CD14-positive monocyte (primary cell): ENCODE results near the gene ATOH8. TPM values are rescaled to one million over a fixed set of nuclear protein-coding genes. Genes with fewer than 3 reads are reported as not detected.

Source experiments
- DNase-seq, 3 donors: peaks; one replicate each; pipeline ENCODE4 v3.0.0-alpha.2; 2011 to 2022
- H2AFZ ChIP-seq: 2 replicates; pipeline ENCODE4 v1.6.0; 2012; ENCODE audit warnings: mild to moderate bottlenecking, low read depth, low read length, inconsistent platforms; ENCODE audit not compliant: insufficient read depth, poor library complexity, severe bottlenecking
- H3K27ac ChIP-seq, 2 donors: 1 replicate in 1 of 2; 2 replicates in 1 of 2; pipeline ENCODE4 v1.5.1; 2012 to 2013; ENCODE audit warnings: low read length in 2 of 2, control low read depth in 1 of 2, inconsistent platforms in 1 of 2, low read depth in 1 of 2, mild to moderate bottlenecking in 1 of 2
- H3K27me3 ChIP-seq, 2 donors: one replicate each; pipeline versions ENCODE4 v1.6.0 to v1.6.1; 2011 to 2013; ENCODE audit warnings: low read length in 2 of 2; ENCODE audit not compliant: control insufficient read depth in 2 of 2, insufficient read depth in 2 of 2
- H3K36me3 ChIP-seq, 2 donors: replicated peaks in 1 of 2; 1 replicate in 1 of 2; 2 replicates in 1 of 2; pipeline versions ENCODE4 v1.5.1 to v1.6.1; 2012 to 2013; ENCODE audit warnings: low read length in 2 of 2, control low read depth in 1 of 2, inconsistent platforms in 1 of 2, mild to moderate bottlenecking in 1 of 2; ENCODE audit not compliant: insufficient read depth in 2 of 2, control insufficient read depth in 1 of 2
- H3K4me1 ChIP-seq, 2 donors: 1 replicate in 1 of 2; 2 replicates in 1 of 2; pipeline versions ENCODE4 v1.5.1 to v1.6.1; 2012 to 2013; ENCODE audit warnings: low read length in 2 of 2, control low read depth in 1 of 2, inconsistent platforms in 1 of 2, mild to moderate bottlenecking in 1 of 2, moderate library complexity in 1 of 2; ENCODE audit not compliant: insufficient read depth in 2 of 2, control insufficient read depth in 1 of 2
- H3K4me2 ChIP-seq: replicated peaks from 2 replicates; pipeline ENCODE3; 2012; ENCODE audit warnings: low read length, moderate library complexity, mild to moderate bottlenecking; ENCODE audit not compliant: poor library complexity, severe bottlenecking; ENCODE audit errors: extremely low read depth
- H3K4me3 ChIP-seq, 3 experiments: fragments of 200-600 bp in 1 of 3; sonication (generic) in 1 of 3; replicated peaks in 1 of 3; 1 replicate in 2 of 3; 2 replicates in 1 of 3; pipeline ENCODE4 v1.5.1; 2011 to 2013; ENCODE audit warnings: low read length in 3 of 3, mild to moderate bottlenecking in 3 of 3, control low read depth in 2 of 3, low read depth in 2 of 3, inconsistent platforms in 1 of 3, moderate library complexity in 1 of 3
- H3K79me2 ChIP-seq: 2 replicates; pipeline ENCODE4 v1.6.0; 2012; ENCODE audit warnings: mild to moderate bottlenecking, control low read depth, inconsistent platforms, low read length, moderate library complexity; ENCODE audit not compliant: insufficient read depth
- H3K9ac ChIP-seq: 2 replicates; pipeline ENCODE4 v1.6.0; 2017; ENCODE audit warnings: low read length, mild to moderate bottlenecking; ENCODE audit not compliant: insufficient read depth, poor library complexity, severe bottlenecking
- H3K9me3 ChIP-seq, 2 donors: replicated peaks in 1 of 2; 1 replicate in 1 of 2; 2 replicates in 1 of 2; pipeline versions ENCODE4 v1.5.1 to v1.6.1; 2012 to 2013; ENCODE audit warnings: low read length in 2 of 2, control low read depth in 1 of 2; ENCODE audit not compliant: control insufficient read depth in 1 of 2, insufficient read depth in 1 of 2
- H4K20me1 ChIP-seq: 2 replicates; pipeline ENCODE4 v1.6.0; 2012; ENCODE audit warnings: mild to moderate bottlenecking, low read length, control low read depth, moderate library complexity; ENCODE audit not compliant: insufficient read depth
- H3K27ac Mint-ChIP-seq, 7 donors: one replicate each; pipeline ENCODE4 v1.8.0; 2020; ENCODE audit warnings: mild to moderate bottlenecking in 7 of 7, mixed read lengths in 7 of 7, moderate library complexity in 6 of 7, inconsistent platforms in 2 of 7
- H3K27me3 Mint-ChIP-seq, 3 donors: one replicate each; pipeline ENCODE4 v1.8.0; 2021 to 2022; ENCODE audit warnings: low read depth in 3 of 3, mild to moderate bottlenecking in 3 of 3, mixed read lengths in 3 of 3, moderate library complexity in 3 of 3, inconsistent platforms in 1 of 3
- H3K36me3 Mint-ChIP-seq, 2 donors: one replicate each; pipeline ENCODE4 v1.8.0; 2020; ENCODE audit warnings: mixed read lengths in 2 of 2, inconsistent platforms in 1 of 2, mild to moderate bottlenecking in 1 of 2
- H3K4me1 Mint-ChIP-seq: one replicate; pipeline ENCODE4 v1.8.0; 2020; ENCODE audit warnings: mild to moderate bottlenecking, mixed read lengths
- H3K4me3 Mint-ChIP-seq, 2 donors: one replicate each; pipeline ENCODE4 v1.8.0; 2020; ENCODE audit warnings: mild to moderate bottlenecking in 2 of 2, mixed read lengths in 2 of 2, moderate library complexity in 1 of 2
- H3K9me3 Mint-ChIP-seq, 7 donors: one replicate each; pipeline ENCODE4 v1.8.0; 2020 to 2022; ENCODE audit warnings: mixed read lengths in 7 of 7, mild to moderate bottlenecking in 6 of 7, moderate library complexity in 6 of 7, inconsistent platforms in 2 of 7
- CTCF ChIP-seq: fragments of 200-600 bp; IDR thresholded peaks from one replicate; pipeline ENCODE4 v1.8.0; 2022; ENCODE audit warnings: antibody characterized with exemption, mild to moderate bottlenecking
- WGBS: methylation state at CpG from one replicate; pipeline ENCODE4 v1.1.5; 2013; ENCODE audit warnings: missing lambda C conversion rate; ENCODE audit not compliant: insufficient coverage; 5-methylcytosine and 5-hydroxymethylcytosine counted together
- intact Hi-C, 2 donors: fragments of 100-400 bp; cut with micrococcal nuclease; formaldehyde crosslinking; loops; one replicate each; pipeline versions ENCODE4 v1.15.0 to v1.15.1; 2023
- polyA plus RNA-seq, 3 donors: library from polyadenylated mRNA; depleted of rRNA in 1 of 3; unstranded in 2 of 3; stranded (reverse) in 1 of 3; fragments of 300-500 nt in 2 of 3; fragments of >200 nt in 1 of 3; fragmentation: Illumina TruSeq in 2 of 3; gene quantifications; 1 replicate in 2 of 3; 2 replicates in 1 of 3; pipeline ENCODE4 v1.2.3, GENCODE V29; 2012 to 2021

ATOH8 gene
- polyA plus RNA-seq, 3 donors, result 2.0 to 3.9 (median 2.1) TPM

GRCh38 chr2:85791704-85792565 is 38.1 kb downstream of the ATOH8 start:
- H3K27ac Mint-ChIP-seq, result peak overlapping the region in 1 of 7 donors; percentile 26
- intact Hi-C loops, result no loop called here
- H3K36me3 ChIP-seq, result no peaks in the 10 kb centered on the region
- no peak overlapping the region for H3K4me3 Mint-ChIP-seq
- no peak for DNase-seq
- H2AFZ ChIP-seq, result no peak overlapping the region
- H3K9ac ChIP-seq, result no peak overlapping the region
- H3K4me1 Mint-ChIP-seq, result peaks cover 16% of the 10 kb centered on the region
- WGBS, result 96% methylated on average over 21 of the region's 22 CpGs
- peaks cover 12 to 15% of the 10 kb centered on the region in 2 donors for H3K4me1 ChIP-seq
- no peak for TF ChIP-seq CTCF
- no peak overlapping the region for H3K4me2 ChIP-seq
- H3K4me3 ChIP-seq, result no peak overlapping the region
- no peaks in the 10 kb centered on the region for H4K20me1 ChIP-seq
- H3K9me3 ChIP-seq, result no peaks in the 10 kb centered on the region
- no peaks in the 10 kb centered on the region for H3K27me3 ChIP-seq
- H3K79me2 ChIP-seq, result no peaks in the 10 kb centered on the region
- H3K27ac ChIP-seq, result no peak overlapping the region
- H3K27me3 Mint-ChIP-seq, result peaks cover 4 to 12% (median 6%) of the 10 kb centered on the region in 3 donors
- H3K36me3 Mint-ChIP-seq, result peaks cover 3 to 4% of the 10 kb centered on the region in 2 donors
- no peaks in the 10 kb centered on the region for H3K9me3 Mint-ChIP-seq

GRCh38 chr2:85792783-85793441 is 39.1 kb downstream of the ATOH8 start:
- H3K36me3 Mint-ChIP-seq, result peaks cover under 1 to 2% of the 10 kb centered on the region in 2 donors
- no peak for DNase-seq
- Histone ChIP-seq H4K20me1 (no peaks in the 10 kb centered on the region), H3K4me3 (no peak overlapping the region), H3K9ac (no peak overlapping the region), H2AFZ (no peak overlapping the region), H3K79me2 (no peaks in the 10 kb centered on the region), H3K36me3 (no peaks in the 10 kb centered on the region), H3K9me3 (no peaks in the 10 kb centered on the region), H3K27ac (no peak overlapping the region), H3K27me3 (no peaks in the 10 kb centered on the region), H3K4me1 (peaks cover 12 to 15% of the 10 kb centered on the region in 2 donors), H3K4me2 (no peak overlapping the region)
- intact Hi-C loops, result no loop called here
- WGBS, result 90% methylated on average over 8 of the region's 8 CpGs
- peak overlapping the region in 2 of 7 donors; percentile 13 to 25 for H3K27ac Mint-ChIP-seq
- peaks cover 0 to 13% (median 9%) of the 10 kb centered on the region in 3 donors for H3K27me3 Mint-ChIP-seq
- no peak overlapping the region for H3K4me3 Mint-ChIP-seq
- H3K9me3 Mint-ChIP-seq, result peaks cover 0 to under 1% (median 0%) of the 10 kb centered on the region in 7 donors
- no peak for TF ChIP-seq CTCF
- peaks cover 16% of the 10 kb centered on the region for H3K4me1 Mint-ChIP-seq
